Myocyte (in vitro differentiated cells): ENCODE results near the gene DDX41. TPM values are rescaled to one million over a fixed set of nuclear protein-coding genes. Genes with fewer than 3 reads are reported as not detected.

ENCODE experiments used
- DNase-seq: peaks from one replicate; pipeline ENCODE4 v3.0.0-alpha.2; 2012; ENCODE audit warnings: low read depth
- total RNA-seq: library from RNA; depleted of rRNA; stranded (reverse); fragments of >200 nt; gene quantifications from 2 replicates; pipeline ENCODE4 v1.2.3, GENCODE V29; 2014

Gene DDX41
- total RNA-seq, 1 donor from 2014 or later: 87.2 TPM

GRCh38 chr5:177469750-177470525, 46.8 kb downstream of the DDX41 start:
- DNase-seq: no peak

- DNase-seq: no peak
Observed at GRCh38 chr5:177468685-177469628, 47.8 kb downstream of the DDX41 start.

GRCh38 chr5:177468329-177468684, 48.5 kb downstream of the DDX41 start:
- DNase-seq: no peak

GRCh38 chr5:177467436-177467835, 49.3 kb downstream of the DDX41 start:
- no peak for DNase-seq

DNA sequence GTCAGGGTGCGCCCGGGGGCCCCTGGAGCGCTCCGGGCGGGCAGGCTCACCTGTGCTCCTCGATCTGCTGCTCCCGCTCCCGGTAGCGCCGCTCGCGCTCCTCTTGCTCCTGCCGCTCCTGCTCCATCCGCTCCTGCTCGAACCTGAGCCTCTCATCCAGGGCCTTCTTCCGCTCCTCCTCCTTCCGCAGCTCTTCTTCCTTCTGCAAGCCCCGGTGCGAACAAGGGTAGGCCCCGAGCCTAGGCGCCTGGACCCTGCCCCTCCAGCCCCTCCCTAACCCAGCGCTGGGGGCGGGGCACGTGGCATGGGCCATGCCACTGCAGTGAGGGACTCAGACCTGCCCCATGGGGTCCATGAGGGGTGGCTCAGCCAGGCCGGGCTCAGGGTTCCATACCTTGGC, 49.9 kb downstream of the DDX41 start:
- DNase-seq: no peak

DNA sequence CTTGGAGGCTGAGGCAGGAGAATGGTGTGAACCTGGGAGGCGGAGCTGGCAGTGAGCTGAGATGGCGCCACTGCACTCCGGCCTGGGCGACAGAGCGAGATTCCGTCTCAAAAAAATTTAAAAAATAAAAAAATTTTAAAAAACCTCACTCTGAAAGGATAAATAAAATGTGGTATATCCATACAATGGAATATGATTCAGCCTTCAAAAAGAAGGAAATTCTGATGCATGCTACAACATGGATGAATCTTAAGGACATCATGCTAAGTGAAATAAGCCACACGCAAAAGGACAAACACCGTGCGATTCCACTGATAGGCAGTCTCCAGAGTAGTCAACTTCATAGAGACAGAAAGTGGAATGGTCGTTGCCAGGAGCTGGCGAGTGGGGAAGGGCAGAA, 51.7 kb downstream of the DDX41 start:
- no peak for DNase-seq

DNA sequence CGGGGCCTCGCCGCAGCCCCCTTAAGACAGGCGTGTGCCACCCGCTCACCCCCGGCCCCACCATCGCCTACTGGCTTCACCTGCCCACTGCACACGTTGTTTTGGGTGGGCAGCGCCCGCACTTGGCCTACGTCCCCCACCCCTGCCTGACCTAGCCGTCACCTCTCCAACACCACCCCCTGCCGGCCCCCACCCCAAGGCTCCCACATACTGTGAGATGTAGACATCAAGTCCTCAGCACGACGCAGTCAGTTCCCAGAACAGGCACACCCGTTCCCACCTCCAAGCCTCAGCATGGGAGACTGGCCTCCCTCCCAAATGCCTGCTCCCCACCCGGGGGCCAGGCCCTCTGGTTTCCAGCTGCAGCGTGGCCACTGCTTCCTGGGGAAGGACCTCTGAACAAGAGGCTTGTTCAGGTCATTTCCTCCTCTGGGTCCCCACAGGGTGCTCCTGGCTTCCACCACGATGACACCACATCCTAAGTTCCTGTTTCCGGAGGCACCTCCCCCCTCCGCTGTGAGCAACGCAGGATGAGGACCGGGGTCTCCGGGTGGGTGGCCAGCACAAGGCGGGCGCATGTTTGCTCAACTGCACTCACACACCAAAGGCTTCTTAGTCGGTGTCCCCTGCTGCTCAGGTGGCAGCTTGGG, 54.6 kb downstream of the DDX41 start:
- no peak for DNase-seq

Other genes starting within 250 kb of the DDX41 start
- gene RAB24, start 213.2 kb downstream of the DDX41 start, total RNA-seq: 42.6 and 66.3 TPM in 2 replicates
- 161 and 219 TPM in 2 replicates for gene PRELID1, start 213.2 kb downstream of the DDX41 start, total RNA-seq
- 6.4 and 10.8 TPM in 2 replicates for gene MXD3, start 205.1 kb downstream of the DDX41 start, total RNA-seq
- 155 and 179 TPM in 2 replicates for gene LMAN2, start 165.3 kb downstream of the DDX41 start, total RNA-seq
- gene RGS14, start 159.0 kb downstream of the DDX41 start, total RNA-seq: 2.5 and 4.1 TPM in 2 replicates
- not detected in 2 replicates for gene SLC34A1, start 132.5 kb downstream of the DDX41 start, total RNA-seq
- gene PFN3, start 116.3 kb downstream of the DDX41 start, total RNA-seq: not detected in 2 replicates
- 0.86 and 0.94 TPM in 2 replicates for gene F12, start 107.4 kb downstream of the DDX41 start, total RNA-seq
- 19.8 and 27.8 TPM in 2 replicates for gene GRK6, start 90.3 kb downstream of the DDX41 start, total RNA-seq
- gene PRR7, start 70.1 kb downstream of the DDX41 start, total RNA-seq: 23.1 and 38.7 TPM in 2 replicates
- 311 and 455 TPM in 2 replicates for gene DBN1, start 43.3 kb downstream of the DDX41 start, total RNA-seq
- 302 and 340 TPM in 2 replicates for gene PDLIM7, start 19.4 kb downstream of the DDX41 start, total RNA-seq
- gene DOK3, start 7.1 kb downstream of the DDX41 start, total RNA-seq: 21.7 and 29.3 TPM in 2 replicates
- gene FAM193B, start 37.6 kb upstream of the DDX41 start, total RNA-seq: 33.5 and 42.0 TPM in 2 replicates
- 125 and 146 TPM in 2 replicates for gene TMED9, start 75.2 kb upstream of the DDX41 start, total RNA-seq
- gene B4GALT7, start 83.2 kb upstream of the DDX41 start, total RNA-seq: 29.3 and 36.7 TPM in 2 replicates